Stimulated activated CD8-positive, alpha-beta memory T cell treated with anti-CD3 and anti-CD28 coated beads, Interleukin-4, amount 100 ng/mL, for 24 hours (primary cell): ENCODE results near the gene ST6GAL2.

ENCODE experiments used
- DNase-seq: peaks from one replicate; pipeline ENCODE4 v3.0.0-alpha.2; 2020; ENCODE audit warnings: low read depth

Gene ST6GAL2

DNA sequence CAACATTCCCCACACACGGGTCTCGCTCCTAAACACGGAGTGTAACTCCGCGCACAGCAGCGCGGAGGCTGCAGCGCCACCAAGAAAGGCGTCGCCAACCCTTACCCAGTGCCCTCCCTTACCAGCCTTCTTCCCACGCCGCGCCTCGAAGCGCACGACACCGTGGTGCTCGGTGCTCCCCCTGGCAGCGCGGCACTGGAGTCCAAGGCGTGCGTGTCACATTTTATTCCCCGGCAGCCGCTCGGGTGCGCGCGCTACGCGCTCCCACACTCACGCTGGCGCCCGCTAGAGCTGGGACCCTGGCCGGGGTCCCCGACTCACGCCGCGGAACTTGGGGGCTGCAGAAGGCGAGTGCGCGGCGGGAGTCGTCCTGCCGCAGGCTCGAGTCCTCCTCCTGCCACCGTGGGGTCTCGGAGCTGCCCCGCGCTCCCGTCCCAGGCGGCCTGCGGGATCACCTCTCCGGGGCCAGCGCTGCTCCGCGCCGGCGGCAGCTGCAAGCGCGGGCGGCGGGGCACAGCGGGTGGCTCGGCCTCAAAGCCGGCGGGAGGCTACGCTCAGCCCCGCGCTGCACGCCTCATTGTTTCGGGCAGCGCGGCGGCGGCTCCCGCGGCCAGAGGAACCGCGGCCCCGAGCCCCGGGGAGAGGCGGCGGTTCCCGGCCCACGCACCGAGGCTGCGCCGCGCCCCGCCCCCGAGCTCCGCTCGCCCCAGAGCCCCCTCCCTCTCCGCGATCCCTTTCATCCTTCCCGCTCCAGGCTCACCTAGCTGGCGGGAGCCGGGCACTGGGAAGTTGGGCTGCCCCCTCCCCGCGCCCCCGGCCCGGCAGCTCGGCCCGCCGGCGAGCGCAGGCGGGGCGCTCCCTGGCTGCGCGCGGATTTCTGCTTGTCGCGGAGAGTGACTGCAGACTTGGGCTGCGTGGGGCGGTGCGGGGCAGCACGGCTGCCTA lies at the start of gene ST6GAL2:
Gene ST6GAL2 (minus strand): TSS at position 197 of the 945 bp plus-strand sequence. CDS start 42,190 bp downstream, outside the sequence.
- no peak for DNase-seq

GRCh38 chr2:106932644-106933043 lies 46.7 kb upstream of the ST6GAL2 start:
- no peak for DNase-seq

GRCh38 chr2:106931717-106932335 lies 45.9 kb upstream of the ST6GAL2 start:
- no peak for DNase-seq

- no peak for DNase-seq
These were observed 35.5 kb upstream of the ST6GAL2 start for GRCh38 chr2:106921451-106921850.

DNA sequence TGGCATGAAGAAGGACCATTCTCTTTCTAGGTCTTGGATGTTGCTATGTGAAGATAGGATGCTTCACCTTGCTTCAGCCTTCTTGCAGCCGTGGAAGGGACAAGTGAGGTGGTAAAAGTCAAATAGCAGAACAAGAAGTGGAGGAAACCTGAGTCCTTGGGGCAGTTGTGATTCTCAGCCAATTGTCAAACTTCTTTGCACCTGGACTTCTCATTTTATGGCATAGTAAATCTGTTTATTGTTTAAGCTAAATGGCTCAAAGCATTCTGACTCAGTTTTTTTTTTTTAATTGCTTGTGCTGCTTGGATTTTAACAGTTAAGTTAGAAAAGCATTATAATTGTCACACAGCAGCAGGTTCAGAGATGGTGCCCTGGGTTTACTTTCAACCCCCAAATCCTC lies 33.0 kb upstream of the ST6GAL2 start:
- DNase-seq: no peak

- no peak for DNase-seq
These were observed 18.3 kb upstream of the ST6GAL2 start for GRCh38 chr2:106904242-106904641.

GRCh38 chr2:106899786-106900530 lies 14.0 kb upstream of the ST6GAL2 start:
- no peak for DNase-seq

- DNase-seq: no peak
These were observed 8.6 kb upstream of the ST6GAL2 start for GRCh38 chr2:106894545-106894944.

- no peak for DNase-seq
These were observed 6.1 kb upstream of the ST6GAL2 start for GRCh38 chr2:106892048-106892447.

DNA sequence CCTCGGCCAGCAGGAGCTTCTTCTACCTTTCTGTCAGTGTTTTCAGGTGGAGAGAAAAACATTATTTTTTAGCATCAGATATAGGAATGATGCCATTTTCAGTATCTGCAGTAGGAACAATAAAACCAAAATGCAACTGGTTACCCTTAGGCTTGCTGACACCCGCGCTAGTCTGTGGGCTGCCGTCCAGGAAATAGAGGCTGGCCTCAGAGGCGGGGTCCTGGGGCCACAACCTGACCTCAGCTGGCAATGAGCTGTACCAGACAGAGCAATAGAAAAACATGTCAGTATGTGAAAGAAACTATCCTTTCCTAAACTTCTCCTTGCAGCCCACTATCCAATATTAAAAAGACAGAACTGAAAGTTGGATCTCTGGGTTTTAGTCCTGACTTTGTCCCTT lies 4.6 kb upstream of the ST6GAL2 start:
- no peak for DNase-seq

- DNase-seq: no peak
These were observed 1.2 kb upstream of the ST6GAL2 start for GRCh38 chr2:106886916-106887758.

DNA sequence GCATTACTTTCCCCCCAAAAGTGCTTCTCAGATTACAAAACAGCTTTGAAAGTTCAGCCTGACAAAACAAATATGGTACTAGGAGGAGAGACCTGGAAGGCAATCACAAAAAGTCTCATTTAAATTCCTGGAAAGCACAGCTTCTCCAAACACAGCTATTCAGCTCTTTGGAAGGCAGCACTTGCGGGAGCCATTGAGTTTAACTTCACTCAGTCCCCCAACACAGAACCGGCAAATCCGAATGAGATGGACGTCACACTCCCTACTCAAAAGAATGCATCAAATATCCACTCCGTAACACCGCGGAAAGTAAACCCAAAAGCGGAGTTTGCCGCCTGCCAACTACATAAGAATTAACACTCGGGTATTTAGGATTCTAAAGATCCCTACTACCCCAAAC lies 638 bp downstream of the ST6GAL2 start:
- no peak for DNase-seq

DNA sequence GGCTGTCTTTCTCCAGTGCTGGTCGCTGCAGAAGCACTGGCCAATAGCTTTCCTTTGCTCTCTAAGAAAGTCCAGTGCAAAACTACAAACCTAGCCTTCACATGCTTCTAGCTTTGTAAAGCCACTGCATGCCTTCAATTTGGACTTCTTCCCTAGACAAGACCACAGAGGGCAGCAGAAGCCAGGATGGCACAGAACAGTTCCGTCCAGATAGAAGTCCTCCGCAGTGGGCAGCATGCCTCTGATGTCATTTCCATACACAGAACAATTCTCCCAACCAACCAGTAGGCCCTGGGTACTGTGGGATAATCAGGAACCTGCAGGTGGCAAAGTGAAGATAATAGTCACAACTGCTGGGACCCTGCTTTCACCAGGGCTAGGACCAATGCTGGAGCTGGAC lies 3.3 kb downstream of the ST6GAL2 start:
- DNase-seq: no peak

- no peak for DNase-seq
These were observed 7.8 kb downstream of the ST6GAL2 start for GRCh38 chr2:106878206-106878605.

DNA sequence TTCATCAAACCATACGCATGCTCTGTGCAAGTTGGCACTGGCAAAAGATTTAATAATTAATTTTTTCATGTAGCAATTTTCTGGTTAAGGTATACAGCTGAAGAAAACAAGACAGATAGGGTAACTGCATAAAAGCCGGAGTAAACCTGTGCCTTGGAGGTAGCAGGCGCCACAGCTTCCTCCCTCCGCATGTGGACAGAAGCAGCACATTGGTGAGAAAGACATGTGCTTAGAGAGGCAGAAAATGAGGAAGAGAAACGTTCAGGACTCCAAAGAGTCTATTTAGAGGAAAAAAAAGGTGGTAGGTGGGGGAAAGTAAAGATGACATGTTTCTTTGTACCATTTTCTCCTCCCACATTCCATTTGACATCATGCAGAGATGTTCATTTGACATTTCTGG lies 9.3 kb downstream of the ST6GAL2 start:
- DNase-seq: no peak

GRCh38 chr2:106869512-106870275 lies 16.3 kb downstream of the ST6GAL2 start:
- no peak for DNase-seq

DNA sequence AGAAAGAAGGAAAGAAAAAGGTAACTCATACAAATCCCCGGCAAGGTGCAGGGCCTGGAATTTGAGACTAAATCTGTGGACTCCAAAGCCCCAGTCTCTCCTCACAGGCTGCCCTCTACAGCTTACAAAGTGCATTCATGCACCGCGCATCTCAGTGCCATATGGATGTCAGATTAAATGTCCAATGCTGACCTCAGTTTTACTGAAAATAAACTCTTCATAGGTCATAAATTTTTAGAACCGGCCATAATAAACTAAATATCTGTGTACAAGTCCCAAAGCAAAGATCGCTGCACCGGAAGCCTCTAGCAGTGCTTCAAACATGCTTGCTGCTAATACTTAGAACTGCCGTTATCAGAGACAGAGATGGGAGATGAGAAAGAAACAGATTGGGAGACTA lies 17.7 kb downstream of the ST6GAL2 start:
- no peak for DNase-seq

DNA sequence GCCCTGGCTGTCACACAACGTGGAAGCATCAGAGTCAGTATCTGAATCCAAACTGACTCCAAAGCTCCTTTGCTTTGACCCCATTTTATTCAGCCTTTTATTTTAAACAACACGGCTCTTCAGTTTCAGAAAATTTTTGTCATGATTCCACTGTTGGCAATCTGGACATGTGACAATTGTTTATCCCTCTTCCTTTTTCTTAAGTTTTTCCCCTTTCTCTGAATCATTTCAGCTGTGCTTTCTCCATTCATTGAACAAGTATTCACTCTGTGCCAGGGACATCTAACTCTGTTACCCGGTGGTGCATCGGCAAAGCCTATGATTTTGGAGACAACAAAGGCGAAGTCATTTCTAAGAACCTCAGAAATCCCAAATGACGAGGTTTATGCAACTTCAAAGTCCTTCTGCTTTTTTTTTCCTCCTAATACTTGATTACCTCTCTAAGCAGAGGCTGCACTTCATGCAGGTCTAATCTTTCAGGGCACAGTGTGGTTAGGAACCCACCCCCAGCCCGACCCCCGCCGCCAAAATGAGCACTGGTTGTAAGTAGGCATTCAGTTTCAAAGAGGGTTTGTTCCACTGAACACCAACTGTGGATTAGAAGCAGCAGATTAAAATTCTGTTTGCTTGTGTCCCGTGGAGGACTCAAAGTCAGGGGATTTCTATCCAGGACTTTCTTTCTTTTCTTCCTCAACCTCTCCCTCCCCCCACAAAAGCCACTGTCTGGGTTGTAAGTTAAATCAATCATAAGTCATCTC lies 18.6 kb downstream of the ST6GAL2 start:
- no peak for DNase-seq

GRCh38 chr2:106866641-106867040 lies 19.3 kb downstream of the ST6GAL2 start:
- DNase-seq: no peak

DNA sequence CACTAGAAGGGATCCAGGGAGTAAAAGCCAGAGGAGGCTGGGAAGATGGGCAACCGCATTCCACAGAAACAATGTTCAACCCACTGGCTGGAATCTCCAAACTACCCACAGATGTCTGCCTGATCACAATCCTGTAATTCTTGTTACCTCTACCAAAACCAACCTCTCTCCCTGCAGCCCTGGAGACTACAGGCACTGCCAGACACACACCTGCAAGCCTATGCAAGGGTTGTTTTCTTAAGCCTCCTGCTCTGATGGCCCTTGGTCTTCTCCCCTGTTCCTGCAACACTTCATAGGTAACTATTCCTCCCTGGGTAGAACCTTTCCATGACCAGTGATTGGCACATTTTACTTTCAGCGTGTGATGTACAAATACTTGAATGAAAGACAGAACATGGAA lies 21.9 kb downstream of the ST6GAL2 start:
- DNase-seq: no peak
